PC-9 (cell line): ENCODE measurements around the gene TRNT1.

Experiments
- CTCF ChIP-seq: fragments of 200-600 bp; sonication (generic); conservative IDR thresholded peaks from 2 replicates; pipeline ENCODE4 v1.6.1; 2017; ENCODE audit warnings: mixed run types, antibody characterized with exemption, mild to moderate bottlenecking, moderate library complexity
- EZH2 ChIP-seq: fragments of 200-600 bp; sonication (generic); IDR thresholded peaks from 2 replicates; pipeline ENCODE4 v1.8.0; 2017; ENCODE audit warnings: antibody characterized with exemption, low read depth

- TF ChIP-seq CTCF (no peak), EZH2 (no peak)
These were observed 16.5 kb upstream of the TRNT1 start, which contains the start of gene IL5RA for GRCh38 chr3:3110299-3110630.
